Measurements from ENCODE around the gene TBC1D14. TPM values are rescaled to one million over a fixed set of nuclear protein-coding genes. Genes with fewer than 3 reads are reported as not detected.

The TBC1D14 gene
- total and polyA plus RNA-seq, 4 donors = 15.1 to 60.1 (median 46.4) TPM

DNA sequence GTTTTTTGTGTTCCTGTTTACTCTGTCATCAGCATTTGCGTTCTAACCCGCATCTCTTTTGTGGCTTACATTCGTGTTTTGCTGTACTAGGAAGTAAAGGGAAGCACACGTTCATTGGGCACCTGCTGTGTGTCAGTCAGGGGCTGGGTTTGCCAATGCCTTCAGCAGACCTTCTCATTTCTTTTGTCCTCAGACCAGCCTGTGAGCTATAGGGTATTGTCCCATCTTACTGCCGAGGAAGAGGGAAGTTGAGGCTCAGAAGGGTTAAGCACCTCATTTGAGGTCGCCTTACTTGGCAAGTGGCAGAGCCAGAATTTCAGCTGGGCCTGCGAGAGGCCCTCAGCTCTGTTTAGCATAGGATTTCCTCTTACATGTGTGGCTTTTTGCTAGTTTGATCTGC, 8.7 kb downstream of the TBC1D14 start:
- Histone ChIP-seq H3K4me1 (ENCODE audit: control insufficient read depth in 5 of 5, insufficient read depth in 5 of 5, low read length in 5 of 5) (peaks cover 0 to 25% (median 18%) of the 10 kb centered on the region in 5 donors), H3K9ac (ENCODE audit: insufficient read depth in 1 of 2, low read length in 2 of 2) (no peak overlapping the region), H3K36me3 (ENCODE audit: control insufficient read depth in 4 of 4, insufficient read depth in 4 of 4, low read length in 4 of 4) (peaks cover 0 to 1% (median under 1%) of the 10 kb centered on the region in 4 donors), H3K9me3 (ENCODE audit: control insufficient read depth in 4 of 4, insufficient read depth in 3 of 4, low read length in 3 of 4) (peaks cover 0 to 2% (median 0%) of the 10 kb centered on the region in 4 donors), H3K27me3 (ENCODE audit: control insufficient read depth in 3 of 3, insufficient read depth in 3 of 3, low read length in 2 of 3) (no peaks in the 10 kb centered on the region), H3K4me3 (no peak overlapping the region), H3K27ac (ENCODE audit: low read depth in 1 of 2, low read length in 1 of 2) (peak overlapping the region in 1 of 2 donors; percentile 89)
- DNase-seq (peak in 1 of 3 donors; percentile 53), ATAC-seq (ENCODE audit: insufficient read depth, low FRiP score) (no peak)
- 8 to 11% methylated on average over 7 of the region's 7 CpGs for WGBS, 2 donors
- TF ChIP-seq, protein P1, sequence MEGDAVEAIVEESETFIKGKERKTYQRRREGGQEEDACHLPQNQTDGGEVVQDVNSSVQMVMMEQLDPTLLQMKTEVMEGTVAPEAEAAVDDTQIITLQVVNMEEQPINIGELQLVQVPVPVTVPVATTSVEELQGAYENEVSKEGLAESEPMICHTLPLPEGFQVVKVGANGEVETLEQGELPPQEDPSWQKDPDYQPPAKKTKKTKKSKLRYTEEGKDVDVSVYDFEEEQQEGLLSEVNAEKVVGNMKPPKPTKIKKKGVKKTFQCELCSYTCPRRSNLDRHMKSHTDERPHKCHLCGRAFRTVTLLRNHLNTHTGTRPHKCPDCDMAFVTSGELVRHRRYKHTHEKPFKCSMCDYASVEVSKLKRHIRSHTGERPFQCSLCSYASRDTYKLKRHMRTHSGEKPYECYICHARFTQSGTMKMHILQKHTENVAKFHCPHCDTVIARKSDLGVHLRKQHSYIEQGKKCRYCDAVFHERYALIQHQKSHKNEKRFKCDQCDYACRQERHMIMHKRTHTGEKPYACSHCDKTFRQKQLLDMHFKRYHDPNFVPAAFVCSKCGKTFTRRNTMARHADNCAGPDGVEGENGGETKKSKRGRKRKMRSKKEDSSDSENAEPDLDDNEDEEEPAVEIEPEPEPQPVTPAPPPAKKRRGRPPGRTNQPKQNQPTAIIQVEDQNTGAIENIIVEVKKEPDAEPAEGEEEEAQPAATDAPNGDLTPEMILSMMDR (IDR thresholded peaks at IDR 0.05; ENCODE audit: control extremely low read depth, extremely low read depth) = no peak

DNA sequence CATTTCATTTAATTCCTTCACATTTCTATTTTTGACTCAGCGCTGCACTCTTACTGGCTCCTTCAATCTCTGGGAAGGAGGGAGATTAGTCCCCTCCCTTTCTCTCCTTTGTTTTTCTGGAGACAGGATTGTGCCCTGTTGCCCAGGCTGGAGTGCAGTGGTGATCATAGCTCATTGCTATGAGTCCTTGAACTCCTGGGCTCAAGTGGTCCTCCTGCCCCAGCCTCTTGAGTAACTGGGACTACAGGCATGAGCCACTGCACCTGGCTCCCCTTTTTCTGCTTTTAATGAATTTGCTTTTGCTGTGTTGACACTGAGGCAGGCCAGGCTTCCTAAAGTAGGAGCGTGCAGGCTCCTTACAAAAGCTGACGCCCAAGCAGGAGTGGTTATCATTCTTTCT, 10.5 kb downstream of the TBC1D14 start:
- DNase-seq (peak in 2 of 3 donors; percentile 69 to 73), ATAC-seq (ENCODE audit: insufficient read depth, low FRiP score) (peak; percentile 56)
- H3K4me3 ChIP-seq = no peak overlapping the region
- H3K4me1 ChIP-seq (ENCODE audit: control insufficient read depth in 5 of 5, insufficient read depth in 5 of 5, low read length in 5 of 5) = peaks cover 0 to 25% (median 18%) of the 10 kb centered on the region in 5 donors
- peaks cover 0 to 2% (median 0%) of the 10 kb centered on the region in 4 donors for H3K9me3 ChIP-seq (ENCODE audit: control insufficient read depth in 4 of 4, insufficient read depth in 3 of 4, low read length in 3 of 4)
- TF ChIP-seq, protein P1 (IDR thresholded peaks at IDR 0.05; ENCODE audit: control extremely low read depth, extremely low read depth) = no peak
- H3K27ac ChIP-seq (ENCODE audit: low read depth in 1 of 2, low read length in 1 of 2) = peak overlapping the region in 1 of 2 donors; percentile 35
- H3K27me3 ChIP-seq (ENCODE audit: control insufficient read depth in 3 of 3, insufficient read depth in 3 of 3, low read length in 2 of 3) = no peaks in the 10 kb centered on the region
- no peak overlapping the region for H3K9ac ChIP-seq (ENCODE audit: insufficient read depth in 1 of 2, low read length in 2 of 2)
- 54 to 58% methylated on average over 3 of the region's 3 CpGs for WGBS, 2 donors
- H3K36me3 ChIP-seq (ENCODE audit: control insufficient read depth in 4 of 4, insufficient read depth in 4 of 4, low read length in 4 of 4) = peaks cover 0 to 16% (median 6%) of the 10 kb centered on the region in 4 donors

DNA sequence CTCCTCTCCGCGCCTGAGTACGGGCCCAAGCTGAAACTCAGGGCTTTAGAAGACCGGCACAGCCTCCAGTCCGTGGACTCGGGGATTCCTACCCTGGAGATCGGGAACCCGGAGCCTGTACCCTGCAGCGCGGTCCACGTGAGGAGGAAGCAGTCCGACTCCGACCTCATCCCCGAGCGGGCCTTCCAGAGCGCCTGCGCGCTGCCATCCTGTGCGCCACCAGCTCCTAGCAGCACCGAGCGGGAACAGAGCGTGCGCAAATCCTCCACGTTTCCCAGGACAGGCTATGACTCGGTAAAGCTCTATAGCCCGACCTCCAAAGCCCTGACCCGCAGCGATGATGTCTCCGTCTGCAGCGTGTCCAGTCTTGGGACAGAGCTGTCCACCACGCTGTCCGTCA, 13.9 kb downstream of the TBC1D14 start:
- Histone ChIP-seq H3K9ac (ENCODE audit: insufficient read depth in 1 of 2, low read length in 2 of 2) (no peak overlapping the region), H3K4me1 (ENCODE audit: control insufficient read depth in 5 of 5, insufficient read depth in 5 of 5, low read length in 5 of 5) (peaks cover 0 to 21% (median 15%) of the 10 kb centered on the region in 5 donors), H3K36me3 (ENCODE audit: control insufficient read depth in 4 of 4, insufficient read depth in 4 of 4, low read length in 4 of 4) (peaks cover 0 to 19% (median 6%) of the 10 kb centered on the region in 4 donors), H3K27ac (ENCODE audit: low read depth in 1 of 2, low read length in 1 of 2) (no peak overlapping the region), H3K4me3 (no peak overlapping the region), H3K27me3 (ENCODE audit: control insufficient read depth in 3 of 3, insufficient read depth in 3 of 3, low read length in 2 of 3) (no peaks in the 10 kb centered on the region), H3K9me3 (ENCODE audit: control insufficient read depth in 4 of 4, insufficient read depth in 3 of 4, low read length in 3 of 4) (peaks cover 0 to 2% (median 0%) of the 10 kb centered on the region in 4 donors)
- DNase-seq (no peak), ATAC-seq (ENCODE audit: insufficient read depth, low FRiP score) (no peak)
- 98% methylated on average over 32 of the region's 32 CpGs for WGBS, 2 donors
- TF ChIP-seq, protein P1 (IDR thresholded peaks at IDR 0.05; ENCODE audit: control extremely low read depth, extremely low read depth) = no peak

DNA sequence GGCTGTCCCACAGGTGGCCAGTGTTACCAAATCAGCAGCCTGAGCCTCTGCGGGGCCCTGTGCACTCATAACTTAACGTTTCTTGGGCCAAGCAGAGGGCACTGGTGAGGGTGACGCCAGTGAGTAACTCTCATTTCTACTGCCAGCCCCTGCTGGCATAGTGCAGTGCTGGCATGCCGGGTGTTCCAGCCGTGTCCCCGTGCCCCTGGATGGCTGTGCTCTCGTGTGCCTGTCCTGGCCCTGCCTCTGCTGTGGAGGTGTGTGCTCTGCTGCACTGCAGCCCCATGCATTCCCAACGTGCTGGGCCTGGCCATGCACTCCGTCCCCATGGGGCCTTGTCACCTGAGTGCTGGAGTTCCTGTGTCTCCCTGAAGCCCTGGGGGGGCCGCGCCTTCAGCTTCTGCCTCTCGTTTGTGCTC, 14.7 kb downstream of the TBC1D14 start:
- H3K27ac ChIP-seq (ENCODE audit: low read depth in 1 of 2, low read length in 1 of 2) = no peak overlapping the region
- H3K36me3 ChIP-seq (ENCODE audit: control insufficient read depth in 4 of 4, insufficient read depth in 4 of 4, low read length in 4 of 4) = peaks cover 0 to 19% (median 6%) of the 10 kb centered on the region in 4 donors
- H3K4me3 ChIP-seq = no peak overlapping the region
- DNase-seq (no peak), ATAC-seq (ENCODE audit: insufficient read depth, low FRiP score) (no peak)
- TF ChIP-seq, protein P1 (IDR thresholded peaks at IDR 0.05; ENCODE audit: control extremely low read depth, extremely low read depth) = no peak
- peaks cover 0 to 2% (median 0%) of the 10 kb centered on the region in 4 donors for H3K9me3 ChIP-seq (ENCODE audit: control insufficient read depth in 4 of 4, insufficient read depth in 3 of 4, low read length in 3 of 4)
- H3K9ac ChIP-seq (ENCODE audit: insufficient read depth in 1 of 2, low read length in 2 of 2) = no peak overlapping the region
- no peaks in the 10 kb centered on the region for H3K27me3 ChIP-seq (ENCODE audit: control insufficient read depth in 3 of 3, insufficient read depth in 3 of 3, low read length in 2 of 3)
- 87 to 91% methylated on average over 10 to 12 of the region's 12 CpGs for WGBS, 2 donors
- peaks cover 0 to 25% (median 10%) of the 10 kb centered on the region in 5 donors for H3K4me1 ChIP-seq (ENCODE audit: control insufficient read depth in 5 of 5, insufficient read depth in 5 of 5, low read length in 5 of 5)

Measured in lung (tissue), 12 donors.